CD4-positive, alpha-beta T cell treated with Interferon gamma for 1 hour (primary cell): Measurements from ENCODE around the gene CLBA1.
"Not testable (repeated sequence)": the region's sequence is repeated elsewhere in the genome, so short reads cannot be mapped to it uniquely, and the experiment has no call there.

Experiments used
- DNase-seq: peaks from one replicate; pipeline ENCODE4 v3.0.0-alpha.2; 2020

Gene CLBA1

DNA sequence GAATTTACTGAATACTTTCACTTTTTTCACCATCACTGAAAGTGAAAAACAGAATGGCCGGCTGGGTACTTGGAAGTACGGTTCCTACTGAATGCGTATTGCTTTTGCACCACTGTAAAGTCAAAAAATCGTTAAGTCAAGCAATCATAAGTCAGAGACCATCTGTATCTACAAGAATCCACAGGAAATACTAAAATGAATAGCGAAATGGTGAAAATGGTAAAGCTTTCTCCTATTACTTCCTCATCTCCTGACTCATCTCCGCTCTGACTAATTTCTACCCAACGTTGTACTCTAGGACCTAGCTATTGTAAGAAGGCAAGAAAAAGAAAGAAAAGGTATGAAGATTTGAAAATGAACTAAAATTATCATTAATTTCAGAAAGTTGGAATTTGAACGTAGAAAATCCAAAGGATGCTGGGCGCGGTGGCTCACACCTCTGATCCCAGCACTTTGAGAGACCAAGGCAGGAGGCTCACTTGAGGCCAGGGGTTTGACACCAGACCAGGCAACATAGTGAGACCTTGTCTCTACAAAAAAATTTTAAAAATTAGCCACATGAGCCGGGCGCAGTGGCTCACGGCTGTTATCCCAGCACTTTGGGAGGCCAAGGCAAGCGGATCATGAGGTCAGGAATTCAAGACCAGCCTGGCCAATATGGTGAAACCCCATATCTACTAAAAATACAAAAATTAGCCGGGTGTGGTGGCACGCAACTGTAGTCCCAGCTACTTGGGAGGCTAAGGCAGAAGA is 40.6 kb downstream of the CLBA1 start:
- DNase-seq, result no peak

DNA sequence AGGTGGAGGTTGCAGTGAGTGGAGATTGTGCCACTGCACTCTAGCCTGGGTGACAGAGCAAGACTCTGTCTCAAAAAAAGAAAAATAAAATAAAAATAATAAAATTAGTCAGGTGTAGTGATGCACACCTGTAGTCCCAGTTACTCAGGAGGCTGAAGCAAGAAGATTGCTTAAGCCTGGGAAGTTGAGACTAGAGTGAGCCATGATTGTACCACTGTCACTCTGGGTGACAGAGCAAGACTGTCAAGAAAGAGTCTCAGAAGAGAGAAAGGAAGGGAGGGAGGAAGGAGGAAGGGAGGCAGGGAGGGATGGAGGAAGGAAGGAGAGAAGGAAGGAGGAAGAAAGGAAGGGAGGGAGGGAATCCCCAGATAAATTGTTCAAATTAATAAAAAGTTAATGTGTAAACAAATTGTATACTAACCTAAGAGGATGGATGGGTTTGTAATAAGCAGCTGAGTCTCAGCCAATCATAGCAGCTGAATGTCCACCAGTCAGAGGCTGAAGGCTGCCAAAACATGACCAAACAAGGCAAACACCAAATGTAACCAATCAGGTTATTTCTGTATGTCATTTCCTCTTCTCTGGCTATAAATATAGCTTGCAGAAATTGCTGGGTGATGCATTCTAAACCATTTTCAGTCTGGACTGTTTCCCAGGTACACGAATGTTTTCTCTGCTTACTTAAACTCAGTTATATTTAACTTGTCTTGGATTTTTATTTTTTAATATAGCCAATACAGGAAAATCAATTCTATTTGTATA is 41.4 kb downstream of the CLBA1 start:
- no peak for DNase-seq

- DNase-seq, result not testable (repeated sequence)
Measured at GRCh38 chr14:105027718-105028117, 42.1 kb downstream of the CLBA1 start.

GRCh38 chr14:105028251-105028927 is 42.8 kb downstream of the CLBA1 start:
- DNase-seq, result no peak

DNA sequence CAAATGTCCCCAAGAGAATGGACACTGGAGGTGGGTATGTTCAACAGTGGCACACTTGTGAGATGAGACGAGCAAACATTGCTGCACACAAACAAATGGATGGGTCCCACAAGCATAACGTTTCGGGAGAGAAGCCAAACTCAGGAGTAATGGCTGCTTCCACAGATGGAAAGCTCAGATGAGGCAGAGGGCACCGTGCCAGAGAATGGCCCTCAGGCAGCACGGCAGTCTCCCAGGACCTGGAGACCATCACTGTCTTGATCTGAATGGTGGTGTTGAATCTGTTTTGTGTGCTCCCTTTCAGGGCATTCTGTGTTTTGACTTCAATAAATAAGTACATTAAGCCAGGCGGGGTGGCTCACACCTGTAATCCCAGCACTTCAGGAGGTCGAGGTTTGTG is 43.8 kb downstream of the CLBA1 start:
- no peak for DNase-seq

DNA sequence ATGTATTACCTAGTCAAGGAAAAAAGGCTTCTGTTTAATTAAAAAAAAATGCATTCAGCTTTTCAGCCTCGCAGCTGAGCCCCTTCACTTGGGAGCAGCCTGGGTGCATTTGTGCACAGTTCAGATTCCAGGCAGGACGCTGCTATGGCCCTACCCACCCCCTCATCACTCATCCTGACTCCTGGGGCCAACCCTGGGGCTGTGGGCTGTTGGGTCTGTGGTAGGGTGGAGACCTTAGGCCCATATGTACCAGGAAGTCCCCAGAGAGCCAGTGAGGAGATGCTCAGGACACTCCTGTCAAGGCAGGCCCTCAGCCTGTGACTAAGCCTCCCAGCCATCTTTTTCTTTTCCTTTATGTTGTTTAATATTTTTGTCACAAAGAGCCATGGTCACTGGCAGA is 44.6 kb downstream of the CLBA1 start:
- DNase-seq, result no peak

DNA sequence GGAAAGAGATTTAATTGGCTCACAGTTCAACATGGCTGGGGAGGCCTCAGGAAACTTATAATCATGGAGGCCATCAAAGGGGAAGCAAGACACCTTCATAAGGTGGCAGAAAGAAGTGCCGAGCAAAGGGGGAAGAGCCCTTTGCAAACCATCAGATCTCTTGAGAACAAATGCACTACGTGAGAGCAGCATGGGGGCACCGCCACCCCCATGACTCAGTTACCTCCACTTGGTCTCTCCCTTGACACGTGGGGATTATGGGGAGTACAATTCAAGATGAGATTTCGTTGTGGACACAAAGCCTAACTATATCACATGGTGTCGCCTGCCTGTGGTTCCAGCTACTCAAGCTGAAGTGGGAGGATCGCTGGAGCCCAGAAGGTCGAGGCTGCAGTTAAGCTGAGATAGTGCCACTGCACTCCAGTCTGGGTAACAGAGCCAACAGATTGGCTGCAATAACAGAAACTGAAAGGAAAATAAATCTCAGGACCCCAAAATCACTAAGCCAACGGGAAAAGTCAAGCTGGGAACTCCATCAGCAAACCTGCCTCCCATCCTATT is 45.3 kb downstream of the CLBA1 start:
- DNase-seq, result no peak

GRCh38 chr14:105032451-105032901 is 46.9 kb downstream of the CLBA1 start:
- not testable (repeated sequence) for DNase-seq

DNA sequence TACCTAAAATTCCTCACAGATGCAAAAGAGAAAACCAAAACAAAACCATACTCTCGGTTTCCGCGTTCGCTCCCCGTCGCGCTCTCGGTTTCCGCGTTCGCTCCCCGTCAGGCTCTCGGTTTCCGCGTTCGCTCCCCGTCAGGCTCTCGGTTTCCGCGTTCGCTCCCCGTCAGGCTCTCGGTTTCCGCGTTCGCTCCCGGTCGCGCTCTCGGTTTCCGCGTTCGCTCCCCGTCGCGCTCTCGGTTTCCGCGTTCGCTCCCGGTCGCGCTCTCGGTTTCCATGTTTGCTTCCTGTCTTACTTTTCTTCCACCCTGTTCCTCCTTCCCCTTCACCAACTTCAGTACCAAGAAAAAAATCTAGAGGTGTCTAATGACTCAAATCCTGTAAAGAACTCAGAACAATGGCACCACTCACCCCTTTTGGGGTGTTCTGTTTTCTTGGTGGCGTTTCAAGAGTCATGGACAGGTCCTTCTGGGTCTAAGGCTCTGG is 47.9 kb downstream of the CLBA1 start:
- not testable (repeated sequence) for DNase-seq

DNA sequence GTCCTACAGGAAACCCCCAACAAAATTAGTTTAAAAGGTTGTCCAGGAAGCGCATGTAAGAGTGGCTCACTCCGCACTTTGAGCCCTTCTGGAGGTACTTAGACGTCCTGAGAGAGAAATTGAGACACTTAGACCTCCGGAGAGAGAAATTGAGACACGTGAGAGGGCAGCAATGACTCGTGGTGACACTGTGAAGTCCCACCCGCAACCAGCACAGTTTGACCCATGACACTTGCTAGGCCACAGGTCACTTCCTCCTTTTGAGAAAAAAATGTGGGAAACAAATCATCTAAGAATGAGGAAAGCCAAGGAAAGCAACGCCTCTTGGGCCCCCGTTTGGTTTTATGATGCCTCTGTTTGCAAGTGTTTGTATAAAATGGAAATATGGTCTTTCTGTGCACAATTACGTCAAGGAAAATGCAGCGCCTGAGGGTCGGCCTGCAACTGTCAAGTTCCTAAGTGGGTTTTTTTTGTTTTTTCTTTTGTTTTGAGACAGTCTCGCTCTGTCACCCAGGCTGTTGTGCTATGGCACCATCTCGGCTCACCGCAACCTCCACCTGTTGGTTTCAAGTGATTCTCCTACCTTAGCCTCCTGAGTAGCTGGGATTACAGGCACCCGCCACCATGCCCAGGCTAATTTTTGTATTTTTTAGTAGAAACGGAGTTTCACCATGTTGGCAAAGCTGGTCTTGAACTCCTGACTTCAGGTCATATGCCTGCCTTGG is 48.9 kb downstream of the CLBA1 start:
- DNase-seq, result peak; percentile 29

DNA sequence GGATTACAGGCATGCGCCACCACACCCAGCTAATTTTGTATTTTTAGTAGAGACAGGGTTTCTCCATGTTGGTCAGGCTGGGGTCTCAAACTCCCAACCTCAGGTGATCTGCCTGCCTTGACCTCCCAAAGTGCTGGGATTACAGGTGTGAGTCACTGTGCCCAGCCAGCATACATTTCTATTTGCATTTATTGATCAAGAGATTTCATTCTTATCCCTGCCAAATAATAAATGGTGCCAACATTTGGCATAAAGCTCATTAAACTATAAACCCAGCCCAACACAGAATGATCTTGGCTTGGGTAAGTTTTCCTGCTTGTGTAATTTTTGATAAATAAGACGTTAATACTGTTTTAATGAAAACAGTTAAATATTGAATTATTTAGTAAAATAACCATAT is 50.0 kb downstream of the CLBA1 start:
- not testable (repeated sequence) for DNase-seq

- DNase-seq, result no peak
Measured at GRCh38 chr14:105039458-105040205, 54.0 kb downstream of the CLBA1 start.

GRCh38 chr14:105041841-105042765 is 56.5 kb downstream of the CLBA1 start:
- no peak for DNase-seq

GRCh38 chr14:105042813-105043212 is 57.2 kb downstream of the CLBA1 start:
- no peak for DNase-seq

DNA sequence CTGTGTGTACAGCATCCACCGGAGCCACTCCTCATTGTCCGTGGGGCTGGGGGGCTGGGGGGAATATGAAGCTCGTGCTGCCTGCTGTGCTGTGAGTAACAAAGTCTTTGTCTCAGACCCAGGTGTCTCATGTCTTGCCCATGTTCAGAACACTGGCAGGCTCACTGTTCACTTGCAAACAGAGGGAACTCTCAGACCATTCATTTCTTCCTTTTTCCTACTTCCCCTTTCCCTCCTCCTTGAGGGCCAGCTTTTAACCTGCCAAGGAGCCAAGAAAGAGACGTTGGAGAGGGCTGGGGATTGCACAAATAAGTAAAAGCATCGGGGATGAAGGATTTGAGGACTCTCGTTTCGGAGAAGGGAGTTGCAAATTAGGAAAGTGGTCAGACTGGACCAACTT is 58.1 kb downstream of the CLBA1 start:
- no peak for DNase-seq
